GM12878 (cell line): ENCODE results near the gene TMEM253. TPM values are rescaled to one million over a fixed set of nuclear protein-coding genes. Genes with fewer than 3 reads are reported as not detected.

ENCODE experiments used
- ATAC-seq: fragments of 200-7000 bp; cut with Tn5 transposase; 3 replicates; pipeline ENCODE4 v1.9.1; 2020; ENCODE audit warnings: mild to moderate bottlenecking, moderate library complexity
- BruUV-seq: library from RNA; stranded (reverse); fragments of 400-500 nt; replicated peaks from 2 replicates; lab custom pipeline; 2021; lab: Mats Ljungman, UMichigan
- CTCF ChIA-PET: fragments of 300-600 bp; sonication (Branson Sonifier 250); formaldehyde crosslinking; extraction: SDS; loops from one replicate; lab custom pipeline; 2021; ENCODE audit warnings: inconsistent platforms; lab: Yijun Ruan, JAX
- POLR2A ChIA-PET: fragments of 350-600 bp; formaldehyde crosslinking; extraction: SDS; loops from one replicate; lab custom pipeline; 2021; ENCODE audit warnings: inconsistent platforms; lab: Charles Lee
- RAD21 ChIA-PET: fragments of 300-600 bp; sonication (Branson Sonifier 250); formaldehyde crosslinking; loops from one replicate; lab custom pipeline; 2023; ENCODE audit warnings: antibody characterized with exemption; ENCODE audit not compliant: unreplicated experiment; lab: Charles Lee
- SMC1A ChIA-PET: fragments of 300-600 bp; sonication (Branson Sonifier 250); formaldehyde crosslinking; loops from one replicate; lab custom pipeline; 2023; ENCODE audit not compliant: unreplicated experiment, uncharacterized antibody; lab: Charles Lee
- DNase-seq: peaks from one replicate; pipeline ENCODE4 v3.0.0-alpha.2; 2011; ENCODE audit warnings: low read depth, low spot score
- FAIRE-seq: peaks from 3 replicates; lab custom pipeline; 2011; peaks lifted over from hg19 to GRCh38; lab: Jason Lieb, UNC
- H2AFZ ChIP-seq: 2 replicates; pipeline ENCODE4 v1.6.0; 2011; ENCODE audit warnings: low read depth, low read length, control low read depth; ENCODE audit not compliant: control insufficient read depth
- H3K27ac ChIP-seq: 2 replicates; pipeline ENCODE4 v1.5.1; 2011; ENCODE audit warnings: control low read depth; ENCODE audit not compliant: control insufficient read depth, insufficient read depth
- H3K27me3 ChIP-seq, 2 experiments: replicated peaks in 1 of 2; 2 replicates each; pipeline versions ENCODE4 v1.6.0 to v1.6.1; 2011; ENCODE audit warnings: low read length in 1 of 2; ENCODE audit not compliant: control insufficient read depth in 2 of 2, insufficient read depth in 2 of 2
- H3K36me3 ChIP-seq, 2 experiments: 2 replicates each; pipeline ENCODE4 v1.5.1; 2011; ENCODE audit warnings: low read length in 1 of 2; ENCODE audit not compliant: control insufficient read depth in 2 of 2, insufficient read depth in 2 of 2
- H3K4me1 ChIP-seq: 2 replicates; pipeline ENCODE4 v1.6.1; 2011; ENCODE audit warnings: mild to moderate bottlenecking, low read length, moderate library complexity, mixed read lengths; ENCODE audit not compliant: control insufficient read depth, insufficient read depth
- H3K4me2 ChIP-seq: 2 replicates; pipeline ENCODE4 v1.6.0; 2011; ENCODE audit warnings: control low read depth; ENCODE audit not compliant: control insufficient read depth, insufficient read depth
- H3K4me3 ChIP-seq: fragments of 200-600 bp; sonication (generic); 2 replicates; pipeline ENCODE4 v1.5.1; 2016
- H3K79me2 ChIP-seq: 2 replicates; pipeline ENCODE4 v1.6.0; 2011; ENCODE audit warnings: low read length; ENCODE audit not compliant: control insufficient read depth, insufficient read depth
- H3K9ac ChIP-seq: 2 replicates; pipeline ENCODE4 v1.8.0; 2011; ENCODE audit warnings: low read length, control low read depth, mixed read lengths; ENCODE audit not compliant: control insufficient read depth, insufficient read depth
- H3K9me3 ChIP-seq: replicated peaks from 3 replicates; pipeline ENCODE4 v1.5.1; 2011; ENCODE audit warnings: mild to moderate bottlenecking, low read length; ENCODE audit not compliant: control insufficient read depth, insufficient read depth
- H4K20me1 ChIP-seq: 2 replicates; pipeline ENCODE4 v1.6.0; 2011; ENCODE audit not compliant: control insufficient read depth, insufficient read depth
- CTCF ChIP-seq, 3 experiments: IDR thresholded peaks in 2 of 3; conservative IDR thresholded peaks in 1 of 3; 2 replicates each; pipeline ENCODE4 v1.5.1; 2011; ENCODE audit warnings: low read depth in 3 of 3, low read length in 3 of 3, mild to moderate bottlenecking in 3 of 3, control low read depth in 2 of 3, moderate library complexity in 2 of 3, inconsistent platforms in 1 of 3, mixed read lengths in 1 of 3; ENCODE audit not compliant: control insufficient read depth in 2 of 3, insufficient read depth in 1 of 3; ENCODE audit errors: extremely low read depth in 1 of 3
- TCF3 ChIP-seq: IDR thresholded peaks from 2 replicates; pipeline ENCODE4 v1.6.1; 2012; ENCODE audit warnings: low read depth, mild to moderate bottlenecking, low read length, borderline replicate concordance; ENCODE audit not compliant: insufficient read depth
- WGBS: methylation state at CpG from one replicate; pipeline ENCODE4 v1.1.6; 2016; ENCODE audit warnings: low lambda C conversion rate; ENCODE audit not compliant: insufficient replicate concordance, insufficient coverage; ENCODE audit errors: missing lambda C conversion rate; 5-methylcytosine and 5-hydroxymethylcytosine counted together
- in situ Hi-C: fragments of 300-500 bp; cut with MboI; formaldehyde crosslinking; loops from 9 replicates; pipeline ENCODE4 v1.14.3; 2018; ENCODE audit warnings: mixed read lengths
- intact Hi-C: fragments of 100-400 bp; cut with micrococcal nuclease; formaldehyde crosslinking; loops from one replicate; pipeline ENCODE4 v1.14.2; 2022; ENCODE audit not compliant: unreplicated experiment
- polyA plus RNA-seq, 11 experiments: library from polyadenylated mRNA; depleted of rRNA in 4 of 11; unstranded in 6 of 11; stranded (reverse) in 5 of 11; fragments of >200 nt; fragmentation: Nextera tagmentation in 4 of 11; fragmentation: Illumina TruSeq in 1 of 11; extraction: Ambion mirVana in 4 of 11; extraction: Trizol in 1 of 11; gene quantifications; 1 replicate in 1 of 11; 2 replicates in 10 of 11; pipeline versions ENCODE4 v1.2.1 to v1.2.3, GENCODE V29; 2011 to 2016; ENCODE audit warnings: inconsistent platforms in 2 of 11, missing spikeins in 2 of 11, low read depth in 1 of 11
- total RNA-seq, 4 experiments: library from RNA; depleted of rRNA in 3 of 4; stranded (reverse); fragments of >200 nt in 3 of 4; fragmentation: Illumina TruSeq in 1 of 4; extraction: Trizol in 1 of 4; gene quantifications; 2 replicates each; pipeline versions ENCODE4 v1.2.1 to v1.2.3, GENCODE V29; 2013 to 2021

Gene TMEM253
- total and polyA plus RNA-seq, 10 of the 15 experiments (the other 5 are each of a cell fraction or from before 2014, with no cell fraction given): 0.11 to 0.48 TPM; not detected in 8

- POLR2A ChIA-PET: interaction anchor here (1.9 to 2.2 kb wide), 2 partner anchors 11 to 79 kb away, joined by 5 to 9 read pairs; no protein-coding TSS in a partner anchor
- RAD21 ChIA-PET: interaction anchor here (2.2 to 3.2 kb wide), 6 partner anchors 9 to 79 kb away, joined by 9 to 51 read pairs (median 14); partner anchors contain the start of genes ARHGEF40 and TMEM253
- BruUV-seq: no TSS peak
- peaks cover 2 to 3% of the 10 kb centered on the region in 2 experiments; a peak in 2 of 4 replicates for H3K27me3 ChIP-seq
- H3K4me2 ChIP-seq: no peak overlapping the region
- in situ Hi-C loops (no loop called here), intact Hi-C loops (no loop called here)
- H3K27ac ChIP-seq: no peak overlapping the region
- H3K9me3 ChIP-seq: no peaks in the 10 kb centered on the region
- H4K20me1 ChIP-seq: no peaks in the 10 kb centered on the region
- ATAC-seq: no peak
- WGBS: 60% methylated on average over 7 of the region's 7 CpGs
- H3K9ac ChIP-seq: no peak overlapping the region
- TF ChIP-seq TCF3: no peak
- TF ChIP-seq CTCF (IDR thresholded peaks at IDR 0.05 in 2 of 3, conservative IDR thresholded peaks at IDR 0.05 in 1 of 3; ENCODE audit: control insufficient read depth in 2 of 3, extremely low read depth in 1 of 3, insufficient read depth in 1 of 3, low read depth in 3 of 3, low read length in 3 of 3): 0 out of 6 replicates have a peak, but pooled peaks of 2 of the 3 experiments have one; percentile 2 to 16
- TF ChIP-seq, all 136 proteins: peak for 1
- no peaks in the 10 kb centered on the region for H3K4me1 ChIP-seq
- no peak for DNase-seq
- FAIRE-seq: no peak
- no peak overlapping the region for H3K4me3 ChIP-seq
- ChIA-PET CTCF (interaction anchor here (1.0 to 6.9 kb wide), 11 partner anchors 10 to 88 kb away, joined by 4 to 194 read pairs (median 13); partner anchors contain the start of genes ARHGEF40 and TMEM253), SMC1A (interaction anchor here (0.9 to 5.9 kb wide), 4 partner anchors 13 to 80 kb away, joined by 4 to 78 read pairs (median 16); no protein-coding TSS in a partner anchor)
- H3K36me3 ChIP-seq: no peaks in the 10 kb centered on the region
- H3K79me2 ChIP-seq: no peaks in the 10 kb centered on the region
- H2AFZ ChIP-seq: no peak overlapping the region
These were observed 6.8 kb upstream of the TMEM253 start for GRCh38 chr14:21093769-21094681.
